DOHH2 (cell line): ENCODE data around the gene LHX3.

Experiments used
- H3F3A ChIP-seq: fragments of 200-600 bp; sonication (generic), shearing (Covaris generic); 2 replicates; pipeline ENCODE4 v1.6.0; 2016; ENCODE audit warnings: antibody characterized with exemption, mild to moderate bottlenecking; ENCODE audit not compliant: control insufficient read depth, insufficient read depth
- H3K27ac ChIP-seq: fragments of 200-600 bp; sonication (generic); 2 replicates; pipeline ENCODE4 v1.5.1; 2014; ENCODE audit warnings: low read depth, mild to moderate bottlenecking, low read length, moderate library complexity
- H3K27me3 ChIP-seq: fragments of 200-600 bp; sonication (generic); 2 replicates; pipeline ENCODE4 v1.6.1; 2014; ENCODE audit warnings: mild to moderate bottlenecking, low read length, mixed read lengths; ENCODE audit not compliant: control insufficient read depth
- H3K36me3 ChIP-seq: fragments of 200-600 bp; sonication (generic); 2 replicates; pipeline ENCODE4 v1.6.1; 2014; ENCODE audit warnings: mild to moderate bottlenecking, low read length, moderate library complexity, mixed read lengths; ENCODE audit not compliant: control insufficient read depth
- H3K4me1 ChIP-seq: fragments of 200-600 bp; sonication (generic); 2 replicates; pipeline ENCODE4 v1.6.1; 2014; ENCODE audit warnings: mild to moderate bottlenecking, low read length, mixed read lengths; ENCODE audit not compliant: control insufficient read depth
- H3K4me2 ChIP-seq: fragments of 200-600 bp; sonication (generic); 2 replicates; pipeline ENCODE4 v1.6.0; 2014; ENCODE audit warnings: mild to moderate bottlenecking, low read length, moderate library complexity
- H3K4me3 ChIP-seq: fragments of 200-600 bp; sonication (generic); 2 replicates; pipeline ENCODE4 v1.5.1; 2014; ENCODE audit warnings: mild to moderate bottlenecking, low read length, mixed read lengths
- H3K79me2 ChIP-seq: fragments of 200-600 bp; sonication (generic); 2 replicates; pipeline ENCODE4 v1.6.1; 2014; ENCODE audit warnings: mild to moderate bottlenecking, low read length, mixed read lengths; ENCODE audit not compliant: control insufficient read depth
- H3K9me2 ChIP-seq: fragments of 200-600 bp; sonication (generic); replicated peaks from 2 replicates; pipeline ENCODE4 v1.6.1; 2014; ENCODE audit warnings: mild to moderate bottlenecking, low read length, mixed read lengths; ENCODE audit not compliant: control insufficient read depth
- H3K9me3 ChIP-seq: fragments of 200-600 bp; sonication (generic); 2 replicates; pipeline ENCODE4 v1.6.1; 2014; ENCODE audit warnings: antibody characterized with exemption, low read length, mixed read lengths; ENCODE audit not compliant: control insufficient read depth, insufficient read depth
- H4K20me1 ChIP-seq: fragments of 200-600 bp; sonication (generic); 2 replicates; pipeline ENCODE4 v1.6.0; 2014; ENCODE audit warnings: low read depth, mild to moderate bottlenecking, antibody characterized with exemption, low read length, moderate library complexity; ENCODE audit not compliant: control insufficient read depth, insufficient read depth
- EZH2phosphoT487 ChIP-seq: fragments of 200-600 bp; sonication (generic); IDR thresholded peaks from 2 replicates; pipeline ENCODE4 v1.6.1; 2017; ENCODE audit warnings: borderline replicate concordance, mild to moderate bottlenecking, antibody characterized with exemption, low read length, moderate library complexity, mixed read lengths
- TF ChIP-seq, protein P1 (sequence below): fragments of 200-600 bp; sonication (generic); IDR thresholded peaks from one replicate; pipeline ENCODE4 v1.5.1; 2014; ENCODE audit warnings: antibody characterized with exemption, mild to moderate bottlenecking, low read depth, low read length; ENCODE audit not compliant: poor library complexity, severe bottlenecking

Gene LHX3

DNA sequence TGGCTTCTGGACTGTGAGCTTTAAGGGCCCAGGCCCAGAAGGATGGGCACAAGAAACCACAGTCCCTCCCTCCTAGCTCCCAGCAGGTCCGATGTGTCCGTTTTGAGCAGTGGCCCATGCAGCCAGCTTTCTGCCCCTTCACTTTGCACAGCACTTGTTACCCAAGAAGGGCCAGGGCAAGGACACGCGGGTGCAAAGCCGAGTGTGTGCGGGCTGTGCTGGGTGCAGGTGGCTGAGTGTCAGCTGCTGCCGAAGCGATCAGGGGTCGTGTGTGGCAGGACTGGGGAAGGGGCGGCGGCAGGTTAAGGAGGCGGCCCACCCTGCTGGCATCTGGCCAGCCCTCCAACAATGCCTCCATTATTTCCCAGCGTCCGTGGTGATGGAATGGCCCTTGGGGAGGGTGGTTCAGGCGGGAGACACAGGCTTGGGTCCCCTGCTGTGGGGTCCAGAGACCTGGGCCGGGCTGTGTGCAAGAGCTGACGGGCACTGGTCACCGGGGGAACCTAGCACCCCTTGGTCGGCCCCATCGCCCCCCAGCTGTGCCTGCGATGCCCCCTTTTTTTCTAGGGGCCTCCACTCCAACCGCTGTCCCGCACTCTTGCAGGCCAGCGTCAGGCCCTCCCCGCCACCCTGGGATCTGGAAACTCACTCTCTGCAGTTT is 653 bp downstream of the LHX3 start:
- Histone ChIP-seq H3K27ac (no peak overlapping the region), H3K27me3 (peaks cover 6% of the 10 kb centered on the region; the same call in 1 of the 2 replicates), H3K79me2 (no peaks in the 10 kb centered on the region), H4K20me1 (peaks cover 23% of the 10 kb centered on the region; the same call in 1 of the 2 replicates), H3K4me2 (no peak overlapping the region), H3K4me1 (peaks cover 5% of the 10 kb centered on the region; the same call in 1 of the 2 replicates), H3K9me3 (no peaks in the 10 kb centered on the region), H3F3A (peaks cover 12% of the 10 kb centered on the region), H3K36me3 (peaks cover 35% of the 10 kb centered on the region), H3K4me3 (no peak overlapping the region), H3K9me2 (no peaks in the 10 kb centered on the region)
- no peak for TF ChIP-seq EZH2phosphoT487
- TF ChIP-seq, protein P1, sequence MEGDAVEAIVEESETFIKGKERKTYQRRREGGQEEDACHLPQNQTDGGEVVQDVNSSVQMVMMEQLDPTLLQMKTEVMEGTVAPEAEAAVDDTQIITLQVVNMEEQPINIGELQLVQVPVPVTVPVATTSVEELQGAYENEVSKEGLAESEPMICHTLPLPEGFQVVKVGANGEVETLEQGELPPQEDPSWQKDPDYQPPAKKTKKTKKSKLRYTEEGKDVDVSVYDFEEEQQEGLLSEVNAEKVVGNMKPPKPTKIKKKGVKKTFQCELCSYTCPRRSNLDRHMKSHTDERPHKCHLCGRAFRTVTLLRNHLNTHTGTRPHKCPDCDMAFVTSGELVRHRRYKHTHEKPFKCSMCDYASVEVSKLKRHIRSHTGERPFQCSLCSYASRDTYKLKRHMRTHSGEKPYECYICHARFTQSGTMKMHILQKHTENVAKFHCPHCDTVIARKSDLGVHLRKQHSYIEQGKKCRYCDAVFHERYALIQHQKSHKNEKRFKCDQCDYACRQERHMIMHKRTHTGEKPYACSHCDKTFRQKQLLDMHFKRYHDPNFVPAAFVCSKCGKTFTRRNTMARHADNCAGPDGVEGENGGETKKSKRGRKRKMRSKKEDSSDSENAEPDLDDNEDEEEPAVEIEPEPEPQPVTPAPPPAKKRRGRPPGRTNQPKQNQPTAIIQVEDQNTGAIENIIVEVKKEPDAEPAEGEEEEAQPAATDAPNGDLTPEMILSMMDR = no peak

DNA sequence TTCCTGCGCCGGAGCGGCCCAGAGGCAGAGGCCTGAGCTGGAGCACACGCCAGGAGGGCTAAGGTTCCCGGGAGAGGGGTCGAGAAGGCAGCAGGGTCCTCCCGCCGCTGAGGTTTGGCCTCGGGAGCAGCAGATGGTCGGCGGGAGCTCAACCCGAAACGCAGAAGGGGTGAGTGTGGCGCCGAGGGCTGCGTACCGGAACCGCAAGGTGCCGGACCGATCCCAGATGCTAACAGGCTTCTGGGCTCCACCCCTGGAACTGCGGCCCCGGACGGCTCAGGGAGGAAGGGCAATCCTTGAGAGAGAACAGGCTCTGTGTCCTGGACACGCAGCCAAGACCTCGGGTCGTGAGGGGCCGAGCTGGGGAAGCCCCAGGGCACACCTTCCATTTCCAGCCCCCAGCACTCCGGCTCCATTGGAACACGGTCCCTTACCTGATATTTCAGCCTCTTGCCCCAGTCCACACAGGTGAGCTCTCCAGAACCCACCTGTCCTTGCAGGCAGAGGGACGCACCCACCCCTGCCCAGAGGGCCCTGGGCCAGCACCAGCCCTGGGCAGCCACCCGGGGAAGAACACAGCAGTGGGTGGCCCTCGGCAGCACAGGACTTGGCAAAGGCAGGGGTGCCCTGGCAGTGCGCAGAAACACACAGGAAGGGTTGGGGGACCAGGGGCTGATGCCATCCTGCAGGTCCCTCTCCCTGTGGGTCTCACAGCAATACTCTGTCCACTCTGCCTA is 1.4 kb downstream of the LHX3 start:
- Histone ChIP-seq H3K36me3 (peaks cover 28% of the 10 kb centered on the region), H3K79me2 (no peaks in the 10 kb centered on the region), H3K9me3 (no peaks in the 10 kb centered on the region), H3K9me2 (no peaks in the 10 kb centered on the region), H3K4me3 (no peak overlapping the region), H3F3A (peaks cover 12% of the 10 kb centered on the region), H4K20me1 (peaks cover 23% of the 10 kb centered on the region; the same call in 1 of the 2 replicates), H3K27ac (no peak overlapping the region), H3K4me2 (no peak overlapping the region), H3K27me3 (peaks cover 6% of the 10 kb centered on the region; the same call in 1 of the 2 replicates), H3K4me1 (peaks cover 5% of the 10 kb centered on the region; the same call in 1 of the 2 replicates)
- TF ChIP-seq, protein P1 = no peak
- no peak for TF ChIP-seq EZH2phosphoT487

DNA sequence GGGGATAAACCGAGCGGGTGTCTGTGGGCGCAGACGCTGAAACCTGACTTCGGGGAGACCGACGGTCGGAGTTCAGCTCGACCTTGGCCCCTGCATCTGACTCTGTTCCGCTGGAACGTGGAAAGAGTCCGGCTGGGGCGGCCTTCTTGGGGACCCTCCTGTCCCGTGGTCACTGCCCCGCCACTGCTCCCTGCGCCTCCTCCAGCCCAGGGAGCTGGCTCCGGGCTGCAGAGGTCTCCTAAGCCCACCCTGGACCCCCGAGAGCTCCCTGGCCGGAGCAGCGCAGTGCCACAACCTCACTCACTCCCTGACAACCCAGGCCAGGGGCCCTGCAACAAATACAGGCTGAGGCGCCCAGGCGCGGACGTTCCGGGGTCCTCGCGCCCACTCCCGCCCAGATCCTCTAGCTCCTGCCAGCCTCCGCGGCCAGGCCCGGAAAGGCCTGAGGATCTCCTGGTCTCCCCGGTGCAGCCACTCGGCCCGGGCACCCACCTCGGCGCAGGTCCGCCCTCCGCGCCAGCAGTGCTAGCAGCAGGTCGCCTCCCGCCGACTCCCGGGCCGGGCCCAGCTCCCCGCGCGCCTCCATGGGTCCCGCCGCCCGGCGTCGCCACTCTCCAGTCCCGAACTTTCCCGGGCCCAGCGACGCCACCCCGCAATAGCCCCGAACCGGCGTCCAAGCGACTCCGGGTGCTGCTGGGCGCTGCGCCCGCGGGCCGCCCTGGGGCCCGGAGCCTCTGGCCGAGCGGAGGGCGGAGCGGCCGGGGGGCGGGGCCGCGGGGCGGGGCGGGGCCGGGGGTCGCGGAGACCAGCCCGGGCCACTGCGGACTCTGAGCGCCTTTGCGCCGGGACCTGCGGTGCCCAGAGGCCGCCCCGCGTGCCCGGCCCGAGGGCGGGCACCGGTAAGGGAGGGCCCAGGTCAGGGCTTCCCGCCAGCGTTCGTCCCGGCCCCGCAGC is 2.2 kb downstream of the LHX3 start:
- H3K27me3 ChIP-seq = peaks cover 6% of the 10 kb centered on the region; the same call in 1 of the 2 replicates
- H3K79me2 ChIP-seq = no peaks in the 10 kb centered on the region
- TF ChIP-seq EZH2phosphoT487 = no peak
- TF ChIP-seq, protein P1 = no peak
- H3K4me2 ChIP-seq = no peak overlapping the region
- H4K20me1 ChIP-seq = peaks cover 20% of the 10 kb centered on the region; the same call in 1 of the 2 replicates
- H3K9me2 ChIP-seq = no peaks in the 10 kb centered on the region
- peaks cover 9% of the 10 kb centered on the region for H3K4me1 ChIP-seq
- peaks cover 21% of the 10 kb centered on the region for H3K36me3 ChIP-seq
- H3K9me3 ChIP-seq = no peaks in the 10 kb centered on the region
- no peak overlapping the region for H3K4me3 ChIP-seq
- peaks cover 12% of the 10 kb centered on the region for H3F3A ChIP-seq
- H3K27ac ChIP-seq = no peak overlapping the region
